ENCODE results near the gene MYBPH. TPM values are rescaled to one million over a fixed set of nuclear protein-coding genes. Genes with fewer than 3 reads are reported as not detected.

The MYBPH gene
- total RNA-seq, 1 donor from 2014 or later, result not detected

- no peak for DNase-seq
- no peaks in the 10 kb centered on the region for H3K4me1 Mint-ChIP-seq
- intact Hi-C loops (cut with micrococcal nuclease), result no loop called here
- H3K27ac Mint-ChIP-seq, result no peak overlapping the region
- H3K36me3 Mint-ChIP-seq (ENCODE audit: low read depth), result no peaks in the 10 kb centered on the region
- H3K27me3 Mint-ChIP-seq, result no peaks in the 10 kb centered on the region
- no peak overlapping the region for H3K4me3 Mint-ChIP-seq
- H3K9me3 Mint-ChIP-seq, result no peaks in the 10 kb centered on the region
Measured at GRCh38 chr1:203169770-203170520, 5.7 kb downstream of the MYBPH start.

GRCh38 chr1:203168991-203169390 is 6.6 kb downstream of the MYBPH start:
- peaks cover 2% of the 10 kb centered on the region for H3K27me3 Mint-ChIP-seq
- H3K36me3 Mint-ChIP-seq (ENCODE audit: low read depth), result no peaks in the 10 kb centered on the region
- no peak overlapping the region for H3K27ac Mint-ChIP-seq
- H3K4me3 Mint-ChIP-seq, result no peak overlapping the region
- intact Hi-C loops (cut with micrococcal nuclease), result no loop called here
- no peak for DNase-seq
- H3K4me1 Mint-ChIP-seq, result no peaks in the 10 kb centered on the region
- H3K9me3 Mint-ChIP-seq, result no peaks in the 10 kb centered on the region

GRCh38 chr1:203168256-203168786 is 7.3 kb downstream of the MYBPH start:
- intact Hi-C loops (cut with micrococcal nuclease), result no loop called here
- H3K9me3 Mint-ChIP-seq, result no peaks in the 10 kb centered on the region
- H3K36me3 Mint-ChIP-seq (ENCODE audit: low read depth), result no peaks in the 10 kb centered on the region
- no peak overlapping the region for H3K27ac Mint-ChIP-seq
- H3K27me3 Mint-ChIP-seq, result peaks cover 2% of the 10 kb centered on the region
- H3K4me1 Mint-ChIP-seq, result no peaks in the 10 kb centered on the region
- no peak overlapping the region for H3K4me3 Mint-ChIP-seq
- no peak for DNase-seq

GRCh38 chr1:203167913-203168200 is 7.8 kb downstream of the MYBPH start:
- H3K9me3 Mint-ChIP-seq, result no peaks in the 10 kb centered on the region
- H3K27ac Mint-ChIP-seq, result no peak overlapping the region
- no peaks in the 10 kb centered on the region for H3K36me3 Mint-ChIP-seq (ENCODE audit: low read depth)
- intact Hi-C loops (cut with micrococcal nuclease), result no loop called here
- no peaks in the 10 kb centered on the region for H3K4me1 Mint-ChIP-seq
- H3K4me3 Mint-ChIP-seq, result no peak overlapping the region
- peaks cover 6% of the 10 kb centered on the region for H3K27me3 Mint-ChIP-seq
- DNase-seq, result no peak

- Mint-ChIP-seq H3K27ac (no peak overlapping the region), H3K9me3 (no peaks in the 10 kb centered on the region), H3K36me3 (ENCODE audit: low read depth) (no peaks in the 10 kb centered on the region), H3K4me1 (no peaks in the 10 kb centered on the region), H3K4me3 (no peak overlapping the region), H3K27me3 (peaks cover 6% of the 10 kb centered on the region)
- DNase-seq, result no peak
- intact Hi-C loops (cut with micrococcal nuclease), result no loop called here
Measured at GRCh38 chr1:203167026-203167912, 8.4 kb downstream of the MYBPH start.

- Mint-ChIP-seq H3K4me3 (no peak overlapping the region), H3K9me3 (no peaks in the 10 kb centered on the region), H3K36me3 (ENCODE audit: low read depth) (no peaks in the 10 kb centered on the region), H3K27ac (no peak overlapping the region), H3K27me3 (peaks cover 6% of the 10 kb centered on the region), H3K4me1 (no peaks in the 10 kb centered on the region)
- intact Hi-C loops (cut with micrococcal nuclease), result no loop called here
- DNase-seq, result no peak
Measured at GRCh38 chr1:203166192-203166940, 9.3 kb downstream of the MYBPH start.

- peaks cover 6% of the 10 kb centered on the region for H3K27me3 Mint-ChIP-seq
- intact Hi-C loops (cut with micrococcal nuclease), result no loop called here
- no peak for DNase-seq
- H3K4me3 Mint-ChIP-seq, result no peak overlapping the region
- H3K27ac Mint-ChIP-seq, result no peak overlapping the region
- H3K36me3 Mint-ChIP-seq (ENCODE audit: low read depth), result no peaks in the 10 kb centered on the region
- H3K4me1 Mint-ChIP-seq, result no peaks in the 10 kb centered on the region
- no peaks in the 10 kb centered on the region for H3K9me3 Mint-ChIP-seq
Measured at GRCh38 chr1:203165800-203166161, 9.8 kb downstream of the MYBPH start.

GRCh38 chr1:203165101-203165799 is 10.4 kb downstream of the MYBPH start:
- Mint-ChIP-seq H3K4me3 (no peak overlapping the region), H3K27me3 (peaks cover 6% of the 10 kb centered on the region), H3K4me1 (no peaks in the 10 kb centered on the region), H3K36me3 (ENCODE audit: low read depth) (no peaks in the 10 kb centered on the region), H3K27ac (no peak overlapping the region), H3K9me3 (no peaks in the 10 kb centered on the region)
- intact Hi-C loops (cut with micrococcal nuclease), result no loop called here
- no peak for DNase-seq

- H3K36me3 Mint-ChIP-seq (ENCODE audit: low read depth), result no peaks in the 10 kb centered on the region
- no peak for DNase-seq
- intact Hi-C loops (cut with micrococcal nuclease), result no loop called here
- no peaks in the 10 kb centered on the region for H3K9me3 Mint-ChIP-seq
- no peaks in the 10 kb centered on the region for H3K4me1 Mint-ChIP-seq
- H3K27me3 Mint-ChIP-seq, result peaks cover 11% of the 10 kb centered on the region
- no peak overlapping the region for H3K4me3 Mint-ChIP-seq
- no peak overlapping the region for H3K27ac Mint-ChIP-seq
Measured at GRCh38 chr1:203163891-203164635, 11.6 kb downstream of the MYBPH start.

GRCh38 chr1:203162403-203162802 is 13.2 kb downstream of the MYBPH start:
- intact Hi-C loops (cut with micrococcal nuclease), result no loop called here
- Mint-ChIP-seq H3K27ac (no peak overlapping the region), H3K36me3 (ENCODE audit: low read depth) (no peaks in the 10 kb centered on the region), H3K9me3 (no peaks in the 10 kb centered on the region), H3K4me3 (no peak overlapping the region), H3K4me1 (no peaks in the 10 kb centered on the region), H3K27me3 (peaks cover 15% of the 10 kb centered on the region)
- no peak for DNase-seq

GRCh38 chr1:203161703-203162102 is 13.9 kb downstream of the MYBPH start:
- DNase-seq, result no peak
- H3K36me3 Mint-ChIP-seq (ENCODE audit: low read depth), result no peaks in the 10 kb centered on the region
- no peaks in the 10 kb centered on the region for H3K9me3 Mint-ChIP-seq
- H3K4me1 Mint-ChIP-seq, result no peaks in the 10 kb centered on the region
- peaks cover 15% of the 10 kb centered on the region for H3K27me3 Mint-ChIP-seq
- H3K27ac Mint-ChIP-seq, result no peak overlapping the region
- H3K4me3 Mint-ChIP-seq, result no peak overlapping the region
- intact Hi-C loops (cut with micrococcal nuclease), result no loop called here

GRCh38 chr1:203161175-203161574 is 14.5 kb downstream of the MYBPH start:
- intact Hi-C loops (cut with micrococcal nuclease), result no loop called here
- DNase-seq, result no peak
- peaks cover 16% of the 10 kb centered on the region for H3K27me3 Mint-ChIP-seq
- H3K27ac Mint-ChIP-seq, result no peak overlapping the region
- H3K4me3 Mint-ChIP-seq, result no peak overlapping the region
- no peaks in the 10 kb centered on the region for H3K9me3 Mint-ChIP-seq
- H3K4me1 Mint-ChIP-seq, result no peaks in the 10 kb centered on the region
- H3K36me3 Mint-ChIP-seq (ENCODE audit: low read depth), result no peaks in the 10 kb centered on the region

- H3K27ac Mint-ChIP-seq, result no peak overlapping the region
- H3K4me3 Mint-ChIP-seq, result no peak overlapping the region
- no peaks in the 10 kb centered on the region for H3K4me1 Mint-ChIP-seq
- no peaks in the 10 kb centered on the region for H3K9me3 Mint-ChIP-seq
- no peak for DNase-seq
- peaks cover 16% of the 10 kb centered on the region for H3K27me3 Mint-ChIP-seq
- H3K36me3 Mint-ChIP-seq (ENCODE audit: low read depth), result no peaks in the 10 kb centered on the region
- intact Hi-C loops (cut with micrococcal nuclease), result no loop called here
Measured at GRCh38 chr1:203159844-203160243, 15.8 kb downstream of the MYBPH start.

Measured in activated CD4-positive, alpha-beta T cell treated with anti-CD3 and anti-CD28 coated beads, Interleukin-2, amount 10 ng/mL, durations not matched to agents 24 days and 14 days (primary cell).